Lung (tissue), 12 donors: ENCODE data around the gene PIK3CG. TPM values are rescaled to one million over a fixed set of nuclear protein-coding genes. Genes with fewer than 3 reads are reported as not detected.

ENCODE experiments used
- ATAC-seq: fragments of 200-7000 bp; cut with Tn5 transposase; one replicate; pipeline ENCODE4 v1.9.1; 2020; ENCODE audit warnings: moderate number of reproducible peaks; ENCODE audit not compliant: insufficient read depth, low FRiP score
- DNase-seq, 3 donors: peaks; one replicate each; pipeline ENCODE4 v3.0.0-alpha.2; 2013 to 2017
- H3K27ac ChIP-seq, 2 donors: one replicate each; pipeline ENCODE4 v1.5.1; 2013; ENCODE audit warnings: mild to moderate bottlenecking in 2 of 2, moderate library complexity in 2 of 2, control low read depth in 1 of 2, inconsistent platforms in 1 of 2, low read depth in 1 of 2, low read length in 1 of 2
- H3K27me3 ChIP-seq, 3 donors: one replicate each; pipeline ENCODE4 v1.5.1; 2013; ENCODE audit warnings: low read length in 2 of 3; ENCODE audit not compliant: control insufficient read depth in 3 of 3, insufficient read depth in 3 of 3
- H3K36me3 ChIP-seq, 4 donors: one replicate each; pipeline ENCODE4 v1.5.1; 2013; ENCODE audit warnings: low read length in 4 of 4, mild to moderate bottlenecking in 1 of 4, moderate library complexity in 1 of 4; ENCODE audit not compliant: control insufficient read depth in 4 of 4, insufficient read depth in 4 of 4
- H3K4me1 ChIP-seq, 5 donors: one replicate each; pipeline ENCODE4 v1.5.1; 2013; ENCODE audit warnings: low read length in 5 of 5, mild to moderate bottlenecking in 2 of 5, moderate library complexity in 1 of 5; ENCODE audit not compliant: control insufficient read depth in 5 of 5, insufficient read depth in 5 of 5
- H3K4me3 ChIP-seq: one replicate; pipeline ENCODE4 v1.5.1; 2013; ENCODE audit warnings: mild to moderate bottlenecking, control low read depth, moderate library complexity
- H3K9ac ChIP-seq, 2 donors: one replicate each; pipeline ENCODE4 v1.5.1; 2013; ENCODE audit warnings: low read length in 2 of 2, control low read depth in 1 of 2; ENCODE audit not compliant: insufficient read depth in 1 of 2
- H3K9me3 ChIP-seq, 4 donors: one replicate each; pipeline ENCODE4 v1.5.1; 2013; ENCODE audit warnings: low read length in 3 of 4, mild to moderate bottlenecking in 1 of 4, moderate library complexity in 1 of 4; ENCODE audit not compliant: control insufficient read depth in 4 of 4, insufficient read depth in 3 of 4
- WGBS, 2 donors: extraction: QIAGEN DNeasy Blood & Tissue Kit; methylation state at CpG; one replicate each; pipeline ENCODE4 v1.1.7; 2013; 5-methylcytosine and 5-hydroxymethylcytosine counted together
- polyA plus RNA-seq, 2 donors: library from polyadenylated mRNA; stranded (reverse); fragments of 200-250 nt; gene quantifications; one replicate each; pipeline ENCODE4 v1.2.1, GENCODE V29; 2013
- total RNA-seq, 2 donors: library from RNA; depleted of rRNA in 1 of 2; stranded (reverse); fragments of >200 nt in 1 of 2; gene quantifications; one replicate each; pipeline ENCODE4 v1.2.1, GENCODE V29; 2014 to 2021
- TF ChIP-seq, protein P1 (sequence below): IDR thresholded peaks from 2 replicates; pipeline ENCODE4 v1.5.1; 2012; ENCODE audit warnings: mild to moderate bottlenecking; ENCODE audit errors: control extremely low read depth, extremely low read depth
- donor health status: control.
- donor health status: control.
- donor health status: Bipolar disorder and iron deficiency.
- donor health status: healthy.
- donor health status: DM: yes; HTN: yes; CAD: no.

PIK3CG gene
- total and polyA plus RNA-seq, 4 donors = 0.61 to 10.8 (median 6.8) TPM

DNA sequence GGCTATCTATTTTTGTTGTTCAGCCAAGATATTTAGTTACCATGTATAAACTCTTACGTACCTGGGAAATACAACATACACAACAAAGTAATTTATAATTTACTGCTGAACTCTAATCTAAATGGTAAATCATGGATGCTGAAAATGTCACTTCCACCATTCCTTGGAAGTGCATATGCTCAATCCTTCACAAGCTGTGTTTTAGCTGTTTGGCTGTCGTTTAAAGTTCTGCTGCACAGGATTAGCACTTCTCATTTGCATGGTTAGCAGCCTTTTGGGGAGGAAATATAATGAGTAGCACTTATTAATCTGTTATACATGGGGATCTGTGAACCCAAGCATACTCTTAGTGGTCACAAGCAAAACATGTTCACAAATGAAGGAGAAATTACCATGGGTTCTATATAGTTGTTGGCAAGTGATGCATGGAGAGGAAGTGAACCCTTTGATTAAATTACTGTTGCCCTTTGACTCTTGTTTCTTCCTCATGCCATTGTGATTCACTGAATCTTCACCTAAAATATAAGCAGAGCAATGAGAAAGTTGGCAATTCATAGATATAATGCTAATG is 18.5 kb downstream of the PIK3CG start:
- no peak for ATAC-seq
- no peak for DNase-seq

DNA sequence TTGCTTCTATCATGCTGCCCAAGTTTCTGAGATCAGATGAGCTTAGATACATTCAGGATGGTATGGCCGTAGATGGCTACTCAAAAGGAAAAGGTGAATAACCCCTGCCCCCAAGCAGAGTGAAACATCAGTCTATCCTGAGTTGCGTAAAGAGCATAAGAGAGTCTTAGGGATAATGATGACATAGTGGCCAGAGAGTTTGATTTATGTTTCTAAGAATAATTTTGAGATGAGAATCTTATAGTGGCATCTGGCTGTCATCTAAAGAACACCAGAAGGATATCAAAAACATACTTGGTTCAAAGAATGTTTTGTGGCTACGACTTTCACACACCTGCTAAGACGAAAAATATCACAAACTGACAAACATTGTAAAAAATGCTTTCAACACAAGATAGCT is 20.6 kb downstream of the PIK3CG start:
- H3K9ac ChIP-seq = no peak overlapping the region
- H3K36me3 ChIP-seq = no peaks in the 10 kb centered on the region
- ATAC-seq = no peak
- no peaks in the 10 kb centered on the region for H3K4me1 ChIP-seq
- no peak overlapping the region for H3K27ac ChIP-seq
- no peak overlapping the region for H3K4me3 ChIP-seq
- no peaks in the 10 kb centered on the region for H3K27me3 ChIP-seq
- H3K9me3 ChIP-seq = no peaks in the 10 kb centered on the region
- no peak for DNase-seq
- TF ChIP-seq, protein P1, sequence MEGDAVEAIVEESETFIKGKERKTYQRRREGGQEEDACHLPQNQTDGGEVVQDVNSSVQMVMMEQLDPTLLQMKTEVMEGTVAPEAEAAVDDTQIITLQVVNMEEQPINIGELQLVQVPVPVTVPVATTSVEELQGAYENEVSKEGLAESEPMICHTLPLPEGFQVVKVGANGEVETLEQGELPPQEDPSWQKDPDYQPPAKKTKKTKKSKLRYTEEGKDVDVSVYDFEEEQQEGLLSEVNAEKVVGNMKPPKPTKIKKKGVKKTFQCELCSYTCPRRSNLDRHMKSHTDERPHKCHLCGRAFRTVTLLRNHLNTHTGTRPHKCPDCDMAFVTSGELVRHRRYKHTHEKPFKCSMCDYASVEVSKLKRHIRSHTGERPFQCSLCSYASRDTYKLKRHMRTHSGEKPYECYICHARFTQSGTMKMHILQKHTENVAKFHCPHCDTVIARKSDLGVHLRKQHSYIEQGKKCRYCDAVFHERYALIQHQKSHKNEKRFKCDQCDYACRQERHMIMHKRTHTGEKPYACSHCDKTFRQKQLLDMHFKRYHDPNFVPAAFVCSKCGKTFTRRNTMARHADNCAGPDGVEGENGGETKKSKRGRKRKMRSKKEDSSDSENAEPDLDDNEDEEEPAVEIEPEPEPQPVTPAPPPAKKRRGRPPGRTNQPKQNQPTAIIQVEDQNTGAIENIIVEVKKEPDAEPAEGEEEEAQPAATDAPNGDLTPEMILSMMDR = no peak
- WGBS, 2 donors = 94% methylated on average over 4 of the region's 4 CpGs

More for the DNA sequence above, 18.5 kb downstream of the PIK3CG start:
- TF ChIP-seq, protein P1 = no peak
- Histone ChIP-seq H3K4me3 (no peak overlapping the region), H3K27me3 (no peaks in the 10 kb centered on the region), H3K9ac (no peak overlapping the region), H3K9me3 (no peaks in the 10 kb centered on the region), H3K36me3 (peaks cover 0 to 3% (median 0%) of the 10 kb centered on the region in 4 donors), H3K27ac (no peak overlapping the region), H3K4me1 (no peaks in the 10 kb centered on the region)
- 89 to 91% methylated on average over 2 of the region's 2 CpGs for WGBS, 2 donors

DNA sequence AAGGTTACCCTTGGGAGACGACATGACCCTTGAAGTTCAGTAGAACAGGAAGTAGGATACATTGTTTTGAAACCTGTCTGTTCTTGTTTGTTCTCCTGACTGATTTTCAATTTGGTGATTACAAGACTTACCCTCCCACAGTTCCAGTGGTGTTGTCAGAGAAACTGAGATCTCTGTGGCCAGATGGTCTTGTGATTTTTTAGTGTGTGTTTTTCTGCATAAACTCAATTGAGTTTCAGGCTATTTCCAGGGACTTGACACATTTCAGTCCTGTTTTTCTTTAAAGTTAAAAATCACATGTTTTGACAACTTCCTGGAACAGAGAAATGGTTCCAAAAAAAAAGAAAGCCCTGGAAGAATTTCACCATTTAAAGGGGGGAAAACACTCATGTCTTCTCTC is 22.3 kb downstream of the PIK3CG start:
- DNase-seq = no peak
- Histone ChIP-seq H3K4me3 (no peak overlapping the region), H3K27me3 (no peaks in the 10 kb centered on the region), H3K27ac (no peak overlapping the region), H3K4me1 (no peaks in the 10 kb centered on the region), H3K9me3 (no peaks in the 10 kb centered on the region), H3K9ac (no peak overlapping the region), H3K36me3 (no peaks in the 10 kb centered on the region)
- TF ChIP-seq, protein P1 = no peak
- ATAC-seq = no peak
- WGBS, 2 donors = 14 to 15% methylated on average over 1 of the region's 1 CpG

DNA sequence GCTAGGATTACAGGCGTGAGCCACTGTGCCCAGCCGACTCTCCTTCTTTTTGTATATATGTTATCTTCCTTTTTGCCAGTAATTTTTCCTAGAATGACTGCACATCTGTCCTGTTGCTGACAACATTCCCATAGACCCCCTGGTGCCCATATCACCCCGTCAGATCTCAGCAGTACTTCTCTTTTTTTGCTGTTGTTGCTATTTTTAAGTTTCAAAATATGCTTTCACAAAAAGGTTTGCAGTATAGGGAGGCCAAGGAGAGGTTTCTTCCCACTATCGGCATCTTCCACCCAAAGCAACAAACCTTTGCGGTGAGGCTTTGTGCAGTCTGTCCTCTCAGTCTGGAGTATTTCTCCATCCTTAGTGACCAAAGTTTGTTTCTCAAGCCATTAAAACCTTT is 23.1 kb downstream of the PIK3CG start:
- no peak overlapping the region for H3K4me3 ChIP-seq
- no peaks in the 10 kb centered on the region for H3K36me3 ChIP-seq
- DNase-seq (no peak), ATAC-seq (no peak)
- TF ChIP-seq, protein P1 = no peak
- WGBS, 2 donors = 70 to 85% methylated on average over 5 of the region's 5 CpGs
- no peaks in the 10 kb centered on the region for H3K27me3 ChIP-seq
- no peak overlapping the region for H3K27ac ChIP-seq
- H3K9ac ChIP-seq = no peak overlapping the region
- H3K9me3 ChIP-seq = no peaks in the 10 kb centered on the region
- no peaks in the 10 kb centered on the region for H3K4me1 ChIP-seq
